Lung (tissue), 12 donors: ENCODE data around the gene SEC61G. TPM values are rescaled to one million over a fixed set of nuclear protein-coding genes. Genes with fewer than 3 reads are reported as not detected.

Experiments
- ATAC-seq: fragments of 200-7000 bp; cut with Tn5 transposase; one replicate; pipeline ENCODE4 v1.9.1; 2020; ENCODE audit warnings: moderate number of reproducible peaks; ENCODE audit not compliant: insufficient read depth, low FRiP score
- DNase-seq, 3 donors: peaks; one replicate each; pipeline ENCODE4 v3.0.0-alpha.2; 2013 to 2017
- H3K27ac ChIP-seq, 2 donors: one replicate each; pipeline ENCODE4 v1.5.1; 2013; ENCODE audit warnings: mild to moderate bottlenecking in 2 of 2, moderate library complexity in 2 of 2, control low read depth in 1 of 2, inconsistent platforms in 1 of 2, low read depth in 1 of 2, low read length in 1 of 2
- H3K27me3 ChIP-seq, 3 donors: one replicate each; pipeline ENCODE4 v1.5.1; 2013; ENCODE audit warnings: low read length in 2 of 3; ENCODE audit not compliant: control insufficient read depth in 3 of 3, insufficient read depth in 3 of 3
- H3K36me3 ChIP-seq, 4 donors: one replicate each; pipeline ENCODE4 v1.5.1; 2013; ENCODE audit warnings: low read length in 4 of 4, mild to moderate bottlenecking in 1 of 4, moderate library complexity in 1 of 4; ENCODE audit not compliant: control insufficient read depth in 4 of 4, insufficient read depth in 4 of 4
- H3K4me1 ChIP-seq, 5 donors: one replicate each; pipeline ENCODE4 v1.5.1; 2013; ENCODE audit warnings: low read length in 5 of 5, mild to moderate bottlenecking in 2 of 5, moderate library complexity in 1 of 5; ENCODE audit not compliant: control insufficient read depth in 5 of 5, insufficient read depth in 5 of 5
- H3K4me3 ChIP-seq: one replicate; pipeline ENCODE4 v1.5.1; 2013; ENCODE audit warnings: mild to moderate bottlenecking, control low read depth, moderate library complexity
- H3K9ac ChIP-seq, 2 donors: one replicate each; pipeline ENCODE4 v1.5.1; 2013; ENCODE audit warnings: low read length in 2 of 2, control low read depth in 1 of 2; ENCODE audit not compliant: insufficient read depth in 1 of 2
- H3K9me3 ChIP-seq, 4 donors: one replicate each; pipeline ENCODE4 v1.5.1; 2013; ENCODE audit warnings: low read length in 3 of 4, mild to moderate bottlenecking in 1 of 4, moderate library complexity in 1 of 4; ENCODE audit not compliant: control insufficient read depth in 4 of 4, insufficient read depth in 3 of 4
- WGBS, 2 donors: extraction: QIAGEN DNeasy Blood & Tissue Kit; methylation state at CpG; one replicate each; pipeline ENCODE4 v1.1.7; 2013; 5-methylcytosine and 5-hydroxymethylcytosine counted together
- polyA plus RNA-seq, 2 donors: library from polyadenylated mRNA; stranded (reverse); fragments of 200-250 nt; gene quantifications; one replicate each; pipeline ENCODE4 v1.2.1, GENCODE V29; 2013
- total RNA-seq, 2 donors: library from RNA; depleted of rRNA in 1 of 2; stranded (reverse); fragments of >200 nt in 1 of 2; gene quantifications; one replicate each; pipeline ENCODE4 v1.2.1, GENCODE V29; 2014 to 2021
- TF ChIP-seq, protein P1 (sequence below): IDR thresholded peaks from 2 replicates; pipeline ENCODE4 v1.5.1; 2012; ENCODE audit warnings: mild to moderate bottlenecking; ENCODE audit errors: control extremely low read depth, extremely low read depth
- donor health status: control.
- donor health status: control.
- donor health status: Bipolar disorder and iron deficiency.
- donor health status: healthy.
- donor health status: DM: yes; HTN: yes; CAD: no.

SEC61G gene
- total and polyA plus RNA-seq, 4 donors = 71.9 to 452 (median 230) TPM

DNA sequence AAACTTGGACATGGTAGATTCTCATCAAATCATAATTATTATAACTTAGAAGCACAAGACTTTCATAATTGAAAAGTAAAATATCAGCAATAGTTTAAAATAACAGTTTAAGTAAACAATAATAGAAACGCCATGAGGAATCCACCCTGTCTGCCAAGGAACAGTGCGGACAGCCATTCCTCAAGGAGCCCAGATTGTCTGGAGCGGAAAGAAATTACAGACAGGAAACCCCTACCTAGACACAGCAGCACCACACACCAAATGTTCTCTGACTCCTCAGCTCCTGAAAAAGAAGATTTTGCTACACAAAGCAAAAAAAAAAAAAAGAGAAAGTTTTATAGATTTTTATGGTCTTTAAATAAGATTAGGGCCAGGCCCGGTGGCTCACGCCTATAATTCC is 21.5 kb upstream of the SEC61G start:
- no peak overlapping the region for H3K9ac ChIP-seq
- no peak overlapping the region for H3K27ac ChIP-seq
- no peak overlapping the region for H3K4me3 ChIP-seq
- TF ChIP-seq, protein P1, sequence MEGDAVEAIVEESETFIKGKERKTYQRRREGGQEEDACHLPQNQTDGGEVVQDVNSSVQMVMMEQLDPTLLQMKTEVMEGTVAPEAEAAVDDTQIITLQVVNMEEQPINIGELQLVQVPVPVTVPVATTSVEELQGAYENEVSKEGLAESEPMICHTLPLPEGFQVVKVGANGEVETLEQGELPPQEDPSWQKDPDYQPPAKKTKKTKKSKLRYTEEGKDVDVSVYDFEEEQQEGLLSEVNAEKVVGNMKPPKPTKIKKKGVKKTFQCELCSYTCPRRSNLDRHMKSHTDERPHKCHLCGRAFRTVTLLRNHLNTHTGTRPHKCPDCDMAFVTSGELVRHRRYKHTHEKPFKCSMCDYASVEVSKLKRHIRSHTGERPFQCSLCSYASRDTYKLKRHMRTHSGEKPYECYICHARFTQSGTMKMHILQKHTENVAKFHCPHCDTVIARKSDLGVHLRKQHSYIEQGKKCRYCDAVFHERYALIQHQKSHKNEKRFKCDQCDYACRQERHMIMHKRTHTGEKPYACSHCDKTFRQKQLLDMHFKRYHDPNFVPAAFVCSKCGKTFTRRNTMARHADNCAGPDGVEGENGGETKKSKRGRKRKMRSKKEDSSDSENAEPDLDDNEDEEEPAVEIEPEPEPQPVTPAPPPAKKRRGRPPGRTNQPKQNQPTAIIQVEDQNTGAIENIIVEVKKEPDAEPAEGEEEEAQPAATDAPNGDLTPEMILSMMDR = no peak
- H3K27me3 ChIP-seq = no peaks in the 10 kb centered on the region
- WGBS, 2 donors = 55 to 80% methylated on average over 5 of the region's 5 CpGs
- no peaks in the 10 kb centered on the region for H3K9me3 ChIP-seq
- H3K4me1 ChIP-seq = no peaks in the 10 kb centered on the region
- no peaks in the 10 kb centered on the region for H3K36me3 ChIP-seq
- ATAC-seq (no peak), DNase-seq (peak in 1 of 3 donors; percentile 32)

DNA sequence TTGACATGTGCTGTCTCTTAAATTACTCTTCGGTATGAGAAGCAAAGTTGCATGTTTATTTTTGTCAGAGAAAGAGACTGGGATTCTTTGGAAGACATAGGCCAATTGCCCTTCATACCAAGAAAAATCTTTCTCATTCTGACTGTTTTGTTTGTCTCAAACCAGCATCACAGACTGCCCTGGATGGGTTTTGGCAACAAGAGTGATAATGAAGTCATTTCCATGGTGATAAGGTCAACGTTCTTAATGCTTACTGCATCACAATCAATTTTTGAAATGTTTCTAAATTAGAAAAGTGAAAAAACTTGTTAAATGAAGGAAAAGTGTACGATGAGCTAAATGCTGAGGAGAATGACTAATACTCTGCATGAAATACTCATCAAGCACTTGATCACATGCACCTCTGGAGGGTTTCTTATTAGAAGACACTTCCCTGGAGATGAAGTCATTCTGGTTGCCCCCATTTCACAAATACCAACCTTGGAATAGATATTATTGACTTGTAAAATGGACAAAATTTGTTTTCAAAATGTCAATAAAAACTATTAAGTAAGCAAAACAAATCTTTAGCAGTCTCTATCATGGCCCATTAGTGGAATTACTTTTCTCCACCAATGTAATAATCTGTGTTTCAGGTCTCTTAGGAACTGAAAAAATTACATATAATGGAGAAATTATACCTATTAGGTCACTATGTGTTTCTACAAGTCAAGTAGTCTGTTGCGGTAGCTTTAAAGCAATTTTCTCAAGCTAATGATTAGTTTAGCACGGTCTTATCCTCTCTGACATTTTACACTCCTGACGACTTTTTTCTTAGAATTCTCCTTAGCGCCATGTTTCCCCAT is 19.9 kb upstream of the SEC61G start:
- Histone ChIP-seq H3K9me3 (no peaks in the 10 kb centered on the region), H3K27me3 (no peaks in the 10 kb centered on the region), H3K36me3 (no peaks in the 10 kb centered on the region), H3K9ac (no peak overlapping the region), H3K27ac (no peak overlapping the region), H3K4me1 (peaks cover 0 to 2% (median 0%) of the 10 kb centered on the region in 5 donors), H3K4me3 (no peak overlapping the region)
- WGBS, 2 donors = 86 to 88% methylated on average over 7 of the region's 7 CpGs
- DNase-seq (no peak), ATAC-seq (no peak)
- TF ChIP-seq, protein P1 = no peak

DNA sequence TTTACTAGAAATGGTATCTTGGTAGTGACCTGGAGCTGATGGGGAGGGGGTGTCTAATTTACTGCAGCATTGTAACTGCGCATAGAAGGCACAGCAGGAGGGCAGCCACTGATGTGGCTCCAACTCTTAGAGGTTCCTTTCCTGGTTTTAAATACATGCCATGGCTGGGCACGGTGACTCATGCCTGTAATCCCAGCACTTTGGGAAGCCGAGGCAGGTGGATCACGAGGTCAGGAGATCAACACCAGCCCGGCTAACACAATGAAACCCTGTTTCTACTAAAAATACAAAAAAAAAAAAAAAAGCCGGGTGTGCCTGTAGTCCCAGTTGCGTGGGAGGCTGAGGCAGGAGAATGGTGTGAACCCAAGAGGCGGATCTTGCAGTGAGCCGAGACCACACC is 19.2 kb upstream of the SEC61G start:
- no peak overlapping the region for H3K4me3 ChIP-seq
- 95 to 97% methylated on average over 9 of the region's 9 CpGs for WGBS, 2 donors

More for the DNA sequence above, 19.2 kb upstream of the SEC61G start:
- H3K27me3 ChIP-seq = no peaks in the 10 kb centered on the region
- no peak for DNase-seq
- no peak overlapping the region for H3K9ac ChIP-seq
- TF ChIP-seq, protein P1 = no peak
- H3K36me3 ChIP-seq = no peaks in the 10 kb centered on the region
- no peaks in the 10 kb centered on the region for H3K9me3 ChIP-seq
- H3K4me1 ChIP-seq = peaks cover 0 to 5% (median 0%) of the 10 kb centered on the region in 5 donors
- no peak for ATAC-seq
- no peak overlapping the region for H3K27ac ChIP-seq
